Thoracic aorta (tissue), 2 donors: ENCODE data around the gene TBC1D24. TPM values are rescaled to one million over a fixed set of nuclear protein-coding genes. Genes with fewer than 3 reads are reported as not detected.
A peak's percentile ranks its signal among the peaks of the same experiment; 100 is the strongest.
"Not testable (repeated sequence)": the region's sequence is repeated elsewhere in the genome, so short reads cannot be mapped to it uniquely, and the experiment has no call there.

ENCODE experiments used
- ATAC-seq: fragments of 150-250 bp; one replicate; pipeline ENCODE4 v1.8.0; 2017; ENCODE audit warnings: low read depth; ENCODE audit not compliant: insufficient number of reproducible peaks, low FRiP score
- DNase-seq: peaks from one replicate; pipeline ENCODE4 v3.0.0-alpha.2; 2020; ENCODE audit warnings: low spot score
- H3K27ac ChIP-seq, 2 donors: fragments of 200-600 bp; sonication (generic); 1 replicate in 1 of 2; 2 replicates in 1 of 2; pipeline ENCODE4 v1.5.1; 2016; ENCODE audit warnings: mild to moderate bottlenecking in 2 of 2, moderate library complexity in 2 of 2
- H3K27me3 ChIP-seq: fragments of 200-600 bp; sonication (generic); replicated peaks from 2 replicates; pipeline ENCODE4 v1.6.0; 2016; ENCODE audit warnings: mild to moderate bottlenecking; ENCODE audit not compliant: insufficient read depth
- H3K36me3 ChIP-seq: fragments of 200-600 bp; sonication (generic); one replicate; pipeline ENCODE4 v1.5.1; 2016
- H3K4me1 ChIP-seq, 2 donors: fragments of 200-600 bp; sonication (generic); 1 replicate in 1 of 2; 2 replicates in 1 of 2; pipeline versions ENCODE4 v1.5.1 to v1.6.0; 2016; ENCODE audit warnings: low read depth in 2 of 2, mild to moderate bottlenecking in 1 of 2; ENCODE audit not compliant: control insufficient read depth in 1 of 2
- H3K4me3 ChIP-seq: fragments of 200-600 bp; sonication (generic); 2 replicates; pipeline ENCODE4 v1.5.1; 2016; ENCODE audit warnings: mild to moderate bottlenecking
- H3K9me3 ChIP-seq: fragments of 200-600 bp; sonication (generic); 2 replicates; pipeline ENCODE4 v1.5.1; 2016
- total RNA-seq, 2 donors: library from RNA; depleted of rRNA; stranded (reverse); fragments of >200 nt; gene quantifications; one replicate each; pipeline versions ENCODE4 v1.1.0 to v1.2.3, GENCODE V29; 2016
- TF ChIP-seq, protein P1 (sequence below): fragments of 200-600 bp; sonication (generic); IDR thresholded peaks from one replicate; pipeline ENCODE4 v1.5.1; 2019; ENCODE audit warnings: antibody characterized with exemption

TBC1D24 gene
- total RNA-seq, 2 donors from 2014 or later = 14.5 to 15.0 TPM

DNA sequence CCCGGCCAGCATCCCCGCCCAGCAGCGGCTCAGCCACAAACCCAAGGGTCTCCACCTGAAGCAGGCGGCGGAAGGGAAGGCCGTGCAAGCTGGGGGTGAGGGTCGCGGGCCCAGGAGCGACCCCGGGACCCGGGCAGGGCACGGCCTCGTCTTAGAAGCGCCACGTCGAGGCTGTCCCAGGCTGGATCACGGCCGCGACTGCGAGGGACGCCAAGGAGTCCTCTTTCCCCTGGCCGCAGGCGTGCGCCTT, 46.2 kb upstream of the TBC1D24 start:
- Histone ChIP-seq H3K4me3 (peak overlapping the region; percentile 90), H3K9me3 (no peaks in the 10 kb centered on the region), H3K4me1 (peaks cover 7 to 16% of the 10 kb centered on the region in 2 donors), H3K36me3 (no peaks in the 10 kb centered on the region), H3K27ac (peak overlapping the region; percentile 23 to 65), H3K27me3 (no peaks in the 10 kb centered on the region)
- DNase-seq (no peak), ATAC-seq (no peak)
- TF ChIP-seq, protein P1, sequence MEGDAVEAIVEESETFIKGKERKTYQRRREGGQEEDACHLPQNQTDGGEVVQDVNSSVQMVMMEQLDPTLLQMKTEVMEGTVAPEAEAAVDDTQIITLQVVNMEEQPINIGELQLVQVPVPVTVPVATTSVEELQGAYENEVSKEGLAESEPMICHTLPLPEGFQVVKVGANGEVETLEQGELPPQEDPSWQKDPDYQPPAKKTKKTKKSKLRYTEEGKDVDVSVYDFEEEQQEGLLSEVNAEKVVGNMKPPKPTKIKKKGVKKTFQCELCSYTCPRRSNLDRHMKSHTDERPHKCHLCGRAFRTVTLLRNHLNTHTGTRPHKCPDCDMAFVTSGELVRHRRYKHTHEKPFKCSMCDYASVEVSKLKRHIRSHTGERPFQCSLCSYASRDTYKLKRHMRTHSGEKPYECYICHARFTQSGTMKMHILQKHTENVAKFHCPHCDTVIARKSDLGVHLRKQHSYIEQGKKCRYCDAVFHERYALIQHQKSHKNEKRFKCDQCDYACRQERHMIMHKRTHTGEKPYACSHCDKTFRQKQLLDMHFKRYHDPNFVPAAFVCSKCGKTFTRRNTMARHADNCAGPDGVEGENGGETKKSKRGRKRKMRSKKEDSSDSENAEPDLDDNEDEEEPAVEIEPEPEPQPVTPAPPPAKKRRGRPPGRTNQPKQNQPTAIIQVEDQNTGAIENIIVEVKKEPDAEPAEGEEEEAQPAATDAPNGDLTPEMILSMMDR = no peak

DNA sequence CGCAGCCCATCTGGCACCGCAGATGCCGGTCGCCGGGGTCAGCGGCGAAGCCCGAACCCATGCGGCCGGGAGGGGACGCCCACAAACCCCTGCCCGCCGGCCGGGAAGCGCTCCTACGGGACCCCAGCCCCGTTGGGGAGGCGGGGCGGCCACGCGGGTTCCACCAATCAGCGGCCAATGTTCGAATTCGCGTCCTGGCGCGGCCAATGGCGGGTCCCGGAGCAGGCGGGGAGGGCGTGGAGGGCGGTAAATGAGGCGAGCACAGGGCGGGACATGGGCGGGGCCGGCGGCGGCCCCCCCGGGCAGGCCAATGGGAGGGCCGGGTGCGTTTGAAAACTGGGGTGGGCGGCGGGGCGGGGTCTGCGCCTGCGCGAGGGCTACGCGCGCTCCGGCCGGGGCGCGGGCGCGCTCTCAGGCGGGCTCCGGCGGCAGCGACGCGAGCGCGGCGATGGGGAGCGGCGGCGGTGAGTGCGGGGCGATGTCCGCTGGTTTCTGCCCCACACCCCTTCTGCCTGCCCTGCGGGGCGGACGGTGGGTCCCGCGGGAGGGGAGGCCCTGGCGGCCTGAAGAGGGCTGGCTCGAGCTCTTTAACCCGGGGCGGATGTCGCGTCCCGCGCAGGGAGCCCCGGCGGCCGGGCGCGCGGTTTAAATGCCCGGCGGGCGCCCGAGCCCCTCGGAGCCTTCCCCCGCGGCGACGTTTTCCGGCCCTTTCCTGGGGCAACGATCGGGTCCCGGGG, 45.7 kb upstream of the TBC1D24 start, which contains the start of gene CCNF:
TSS of gene CCNF (plus strand) at position 414 of the 737 bp plus-strand sequence. CDS start at position 449, 35 bp downstream.
- no peaks in the 10 kb centered on the region for H3K9me3 ChIP-seq
- peaks cover 7 to 16% of the 10 kb centered on the region in 2 donors for H3K4me1 ChIP-seq
- no peaks in the 10 kb centered on the region for H3K27me3 ChIP-seq
- peak; percentile 95 for ATAC-seq
- peak within 1 kb of the TSS; percentile 90 for H3K4me3 ChIP-seq
- TF ChIP-seq, protein P1 = peak; percentile 12
- H3K27ac ChIP-seq = peak within 1 kb of the TSS; percentile 23 to 65
- peak; percentile 86 for DNase-seq
- no peaks in the 10 kb centered on the region for H3K36me3 ChIP-seq

DNA sequence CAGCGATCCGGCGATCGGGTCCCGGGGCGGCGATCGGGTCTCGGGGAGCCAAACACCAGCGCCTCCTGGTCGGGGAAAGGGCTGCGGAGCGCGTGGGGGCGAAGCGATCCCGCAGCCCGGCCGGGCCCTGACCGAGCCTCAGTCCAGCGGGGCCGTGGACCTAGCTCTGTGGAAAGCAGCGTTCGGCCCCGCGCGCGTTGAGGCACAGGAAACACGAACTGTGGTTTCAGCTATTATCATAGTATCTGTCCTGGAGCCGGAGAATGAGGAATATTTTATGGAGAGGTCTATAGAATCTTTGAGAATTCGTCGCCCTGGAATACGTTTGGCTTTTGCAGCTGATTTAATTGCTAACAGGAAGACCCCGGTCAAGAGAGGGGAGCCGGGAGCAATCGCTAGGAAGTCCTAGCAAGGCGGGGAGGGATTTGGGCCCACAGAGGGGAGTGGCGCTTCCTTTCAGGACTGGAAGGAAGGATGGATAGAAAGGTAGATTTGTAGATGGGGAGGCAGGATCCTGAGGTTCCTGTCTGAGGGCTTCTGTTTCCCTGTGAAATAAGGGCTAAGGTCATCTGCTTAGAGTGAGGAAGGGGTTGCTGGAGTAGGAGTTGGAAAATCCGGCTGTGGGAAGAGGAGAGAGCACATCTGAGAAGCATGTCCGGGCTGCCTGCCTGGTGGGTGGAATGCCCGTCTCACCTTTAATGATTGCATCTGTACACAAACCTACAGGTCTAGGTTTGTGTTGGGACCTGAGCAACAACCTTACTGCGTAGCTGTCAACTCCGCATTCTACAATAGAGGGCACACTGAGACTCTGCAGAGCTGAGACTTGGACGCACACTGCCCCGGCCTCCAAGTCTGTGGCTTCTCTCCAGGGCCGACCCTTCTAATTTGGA, 44.9 kb upstream of the TBC1D24 start:
- Histone ChIP-seq H3K27ac (no peak overlapping the region), H3K27me3 (no peaks in the 10 kb centered on the region), H3K36me3 (no peaks in the 10 kb centered on the region), H3K4me3 (peak overlapping the region; percentile 90), H3K9me3 (no peaks in the 10 kb centered on the region), H3K4me1 (peaks cover 7 to 16% of the 10 kb centered on the region in 2 donors)
- DNase-seq (no peak), ATAC-seq (no peak)
- TF ChIP-seq, protein P1 = no peak

DNA sequence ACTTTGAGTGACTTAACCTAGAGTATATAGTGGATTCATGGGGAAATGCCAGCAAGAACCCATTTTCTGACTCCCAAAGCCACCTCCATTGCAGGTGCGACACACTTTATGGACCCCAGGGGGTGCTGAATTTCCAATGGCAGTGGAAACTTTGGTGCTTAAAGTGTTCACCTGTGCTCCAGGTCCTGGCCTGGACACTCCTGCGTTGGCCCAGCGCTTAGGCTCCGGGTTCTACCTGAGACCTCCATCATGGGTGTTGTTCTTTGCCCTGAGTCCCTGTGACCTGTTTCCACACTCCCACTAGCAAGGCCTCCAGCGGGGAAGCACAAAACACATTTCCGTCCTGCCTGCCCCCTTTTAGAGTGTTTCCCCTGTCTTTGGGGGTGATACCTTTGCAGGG, 42.6 kb upstream of the TBC1D24 start:
- TF ChIP-seq, protein P1 = no peak
- DNase-seq (no peak), ATAC-seq (no peak)
- Histone ChIP-seq H3K36me3 (no peaks in the 10 kb centered on the region), H3K27me3 (no peaks in the 10 kb centered on the region), H3K9me3 (no peaks in the 10 kb centered on the region), H3K4me3 (no peak overlapping the region), H3K27ac (no peak overlapping the region), H3K4me1 (peaks cover 7 to 16% of the 10 kb centered on the region in 2 donors)

DNA sequence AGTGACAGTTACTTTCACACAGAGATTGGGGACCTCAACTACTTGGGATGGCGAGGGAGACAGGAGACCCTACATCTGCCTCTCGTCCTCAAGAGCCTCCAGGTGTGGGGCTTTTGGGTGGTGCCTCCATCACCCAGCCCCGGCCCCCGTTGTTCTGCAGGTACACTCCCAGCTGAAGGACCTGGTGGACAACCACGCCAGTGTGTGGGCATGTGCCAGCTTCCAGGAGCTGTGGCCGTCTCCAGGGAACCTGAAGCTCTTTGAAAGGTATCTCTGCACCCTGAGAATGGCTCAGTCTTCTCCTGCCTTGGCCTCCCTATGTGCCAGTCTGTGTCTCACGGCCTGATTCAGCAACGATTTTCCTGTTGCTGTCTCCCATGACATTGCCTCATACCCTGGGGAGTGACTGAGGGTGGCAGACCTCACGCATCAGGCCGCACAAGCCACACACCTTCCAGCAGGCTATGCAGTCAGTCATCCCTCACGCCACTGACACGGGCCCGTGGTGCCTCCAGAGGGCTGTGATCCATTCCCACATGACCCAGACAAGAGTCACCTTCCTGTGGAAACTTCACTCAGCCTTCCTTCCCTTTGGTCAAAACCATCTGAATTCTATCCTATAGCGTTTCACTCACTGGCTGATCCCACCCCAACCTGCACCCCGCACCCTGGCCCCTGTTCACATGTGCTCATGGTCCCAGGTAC, 42.0 kb upstream of the TBC1D24 start:
- H3K4me3 ChIP-seq = no peak overlapping the region
- ATAC-seq (no peak), DNase-seq (no peak)
- H3K27me3 ChIP-seq = no peaks in the 10 kb centered on the region
- TF ChIP-seq, protein P1 = no peak
- H3K27ac ChIP-seq = no peak overlapping the region
- peaks cover 7 to 16% of the 10 kb centered on the region in 2 donors for H3K4me1 ChIP-seq
- no peaks in the 10 kb centered on the region for H3K9me3 ChIP-seq
- no peaks in the 10 kb centered on the region for H3K36me3 ChIP-seq

DNA sequence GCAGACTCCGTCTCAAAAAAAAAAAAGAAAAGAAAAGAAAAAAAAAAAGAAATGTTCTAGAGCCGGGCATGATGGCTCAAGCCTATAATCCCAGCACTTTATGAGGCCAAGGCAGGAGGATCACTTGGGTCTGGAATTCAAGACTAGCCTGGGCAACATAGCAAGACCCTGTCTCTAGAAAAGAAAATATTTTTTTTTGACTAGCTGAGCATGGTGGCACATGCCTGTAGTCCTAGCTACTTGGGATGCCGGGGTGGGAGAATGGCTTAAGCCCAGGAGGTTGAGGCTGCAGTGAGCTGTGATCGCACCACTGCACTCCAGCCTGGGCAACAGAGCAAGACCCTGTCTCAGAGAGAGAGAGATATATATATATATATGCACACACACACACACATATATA, 39.7 kb upstream of the TBC1D24 start:
- H3K36me3 ChIP-seq, H3K4me1 ChIP-seq, H3K9me3 ChIP-seq, ATAC-seq, DNase-seq, H3K27me3 ChIP-seq, H3K27ac ChIP-seq, H3K4me3 ChIP-seq: not testable (repeated sequence)
